Keratinocyte (primary cell): ENCODE results near the gene CANX. TPM values are rescaled to one million over a fixed set of nuclear protein-coding genes. Genes with fewer than 3 reads are reported as not detected.
"Not testable (repeated sequence)": the region's sequence is repeated elsewhere in the genome, so short reads cannot be mapped to it uniquely, and the experiment has no call there.

Source experiments
- DNase-seq: peaks from one replicate; pipeline ENCODE4 v3.0.0-alpha.2; 2011; ENCODE audit warnings: low read depth, missing footprints, low spot score
- FAIRE-seq: peaks from 2 replicates; lab custom pipeline; 2011; peaks lifted over from hg19 to GRCh38; lab: Jason Lieb, UNC
- H2AFZ ChIP-seq: 2 replicates; pipeline ENCODE4 v1.6.0; 2012; ENCODE audit warnings: low read length, control low read depth, inconsistent platforms; ENCODE audit not compliant: control insufficient read depth
- H3K27ac ChIP-seq: 2 replicates; pipeline ENCODE4 v1.5.1; 2011; ENCODE audit warnings: low read length; ENCODE audit not compliant: control insufficient read depth, insufficient read depth
- H3K27me3 ChIP-seq: 3 replicates; pipeline ENCODE4 v1.6.0; 2011; ENCODE audit warnings: low read length; ENCODE audit not compliant: control insufficient read depth, insufficient read depth; ENCODE audit errors: extremely low read depth
- H3K36me3 ChIP-seq, 2 experiments: 2 replicates in 1 of 2; 3 replicates in 1 of 2; pipeline ENCODE4 v1.5.1; 2011; ENCODE audit warnings: low read length in 2 of 2, mild to moderate bottlenecking in 1 of 2; ENCODE audit not compliant: control insufficient read depth in 2 of 2, insufficient read depth in 2 of 2; ENCODE audit errors: extremely low read depth in 1 of 2
- H3K4me1 ChIP-seq: 3 replicates; pipeline ENCODE4 v1.5.1; 2011; ENCODE audit warnings: low read length; ENCODE audit not compliant: control insufficient read depth, insufficient read depth; ENCODE audit errors: extremely low read depth
- H3K4me2 ChIP-seq: 3 replicates; pipeline ENCODE4 v1.6.0; 2011; ENCODE audit warnings: low read depth, low read length; ENCODE audit not compliant: control insufficient read depth, insufficient read depth; ENCODE audit errors: extremely low read depth
- H3K4me3 ChIP-seq, 3 experiments: fragments of 200-600 bp in 1 of 3; sonication (generic) in 1 of 3; 2 replicates in 2 of 3; 3 replicates in 1 of 3; pipeline ENCODE4 v1.5.1; 2011 to 2016; ENCODE audit warnings: low read length in 3 of 3, mild to moderate bottlenecking in 3 of 3, control low read depth in 2 of 3, inconsistent platforms in 1 of 3, low read depth in 1 of 3, mixed read lengths in 1 of 3, mixed run types in 1 of 3, moderate library complexity in 1 of 3; ENCODE audit not compliant: control insufficient read depth in 2 of 3, insufficient read depth in 2 of 3; ENCODE audit errors: extremely low read depth in 1 of 3
- H3K79me2 ChIP-seq: 2 replicates; pipeline ENCODE4 v1.6.0; 2012; ENCODE audit warnings: low read length; ENCODE audit not compliant: control insufficient read depth, insufficient read depth
- H3K9ac ChIP-seq: 3 replicates; pipeline ENCODE4 v1.6.0; 2011; ENCODE audit warnings: low read length; ENCODE audit not compliant: control insufficient read depth, insufficient read depth; ENCODE audit errors: extremely low read depth
- H3K9me1 ChIP-seq: 3 replicates; pipeline ENCODE4 v1.6.0; 2011; ENCODE audit warnings: low read length; ENCODE audit not compliant: control insufficient read depth, insufficient read depth; ENCODE audit errors: extremely low read depth
- H3K9me3 ChIP-seq: 2 replicates; pipeline ENCODE4 v1.5.1; 2012; ENCODE audit warnings: low read depth, low read length; ENCODE audit not compliant: control insufficient read depth
- H4K20me1 ChIP-seq: 3 replicates; pipeline ENCODE4 v1.6.0; 2011; ENCODE audit warnings: low read length; ENCODE audit not compliant: control insufficient read depth, insufficient read depth; ENCODE audit errors: extremely low read depth
- CTCF ChIP-seq, 3 experiments: IDR thresholded peaks in 1 of 3; conservative IDR thresholded peaks in 1 of 3; optimal IDR thresholded peaks in 1 of 3; 2 replicates in 2 of 3; 3 replicates in 1 of 3; pipeline versions ENCODE3 to v1.5.1; 2011; ENCODE audit warnings: low read length in 3 of 3, mild to moderate bottlenecking in 3 of 3, moderate library complexity in 2 of 3, control low read depth in 1 of 3, inconsistent platforms in 1 of 3; ENCODE audit not compliant: insufficient read depth in 2 of 3; ENCODE audit errors: extremely low read depth in 1 of 3
- EZH2 ChIP-seq: IDR thresholded peaks from one replicate; pipeline ENCODE4 v1.6.1; 2012; ENCODE audit warnings: inconsistent platforms, mild to moderate bottlenecking, low read length, moderate library complexity
- dilution Hi-C: fragments of 300-500 bp; cut with MboI; formaldehyde crosslinking; loops from one replicate; pipeline ENCODE4 v1.7.0; 2020; ENCODE audit warnings: low sequenced_read_pairs; ENCODE audit not compliant: extremely low pct_ligation_motif_present
- polyA plus RNA-seq, 5 experiments: library from polyadenylated mRNA; depleted of rRNA in 3 of 5; stranded (reverse) in 3 of 5; stranded (forward) in 1 of 5; unstranded in 1 of 5; fragments of >200 nt; gene quantifications; 1 replicate in 1 of 5; 2 replicates in 3 of 5; 3 replicates in 1 of 5; pipeline versions ENCODE4 v1.2.1 to v1.2.3, GENCODE V29; 2011 to 2012; ENCODE audit warnings: missing spikeins in 2 of 5, low read depth in 1 of 5, low replicate concordance in 1 of 5

Gene CANX
- polyA plus RNA-seq, 1 donor (not counting 4 experiments of a cell fraction or from before 2014, with no cell fraction given): 720 TPM

DNA sequence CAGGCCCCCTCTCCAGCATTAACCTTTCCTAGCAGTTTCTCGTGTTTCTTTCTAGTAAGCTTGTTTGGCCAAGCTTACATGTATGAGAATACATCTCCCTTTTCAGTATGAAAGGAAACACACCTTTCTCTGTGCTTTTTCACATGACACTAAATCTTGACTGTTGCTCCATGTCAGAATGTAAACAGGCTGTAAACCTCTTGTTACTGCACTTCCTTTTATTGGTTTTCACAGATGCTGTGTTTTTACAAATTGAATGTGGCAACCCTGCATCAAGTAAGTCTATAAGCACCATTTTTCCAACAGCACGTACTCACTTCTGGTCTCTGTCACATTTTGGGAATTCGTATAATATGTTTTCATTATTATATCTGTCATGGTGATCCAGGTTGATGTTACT lies 2.2 kb upstream of the CANX start:
- Histone ChIP-seq H3K9ac (no peak overlapping the region), H3K27me3 (no peaks in the 10 kb centered on the region), H3K4me1 (peaks cover 9% of the 10 kb centered on the region), H3K27ac (no peak overlapping the region), H3K9me3 (no peaks in the 10 kb centered on the region), H4K20me1 (peaks cover 11% of the 10 kb centered on the region), H3K4me3 (no peak overlapping the region), H2AFZ (no peak overlapping the region), H3K79me2 (peaks cover 27% of the 10 kb centered on the region), H3K9me1 (no peaks in the 10 kb centered on the region), H3K36me3 (peaks cover 2 to 6% of the 10 kb centered on the region in 2 experiments), H3K4me2 (no peak overlapping the region)
- FAIRE-seq: no peak
- dilution Hi-C loops: no loop called here
- TF ChIP-seq EZH2 (no peak), CTCF (optimal IDR thresholded peaks at IDR 0.05 in 1 of 3, IDR thresholded peaks at IDR 0.05 in 1 of 3, conservative IDR thresholded peaks at IDR 0.05 in 1 of 3; ENCODE audit: extremely low read depth in 1 of 3, insufficient read depth in 2 of 3, low read length in 3 of 3) (no peak)
- DNase-seq: no peak

- no peak overlapping the region for H3K9ac ChIP-seq
- peaks cover 15% of the 10 kb centered on the region for H4K20me1 ChIP-seq
- no peaks in the 10 kb centered on the region for H3K27me3 ChIP-seq
- H3K9me1 ChIP-seq: no peaks in the 10 kb centered on the region
- DNase-seq (no peak), FAIRE-seq (no peak)
- H3K4me1 ChIP-seq: peaks cover 9% of the 10 kb centered on the region
- peaks cover 4 to 10% of the 10 kb centered on the region in 2 experiments for H3K36me3 ChIP-seq
- no peaks in the 10 kb centered on the region for H3K9me3 ChIP-seq
- dilution Hi-C loops: no loop called here
- TF ChIP-seq CTCF (optimal IDR thresholded peaks at IDR 0.05 in 1 of 3, IDR thresholded peaks at IDR 0.05 in 1 of 3, conservative IDR thresholded peaks at IDR 0.05 in 1 of 3; ENCODE audit: extremely low read depth in 1 of 3, insufficient read depth in 2 of 3, low read length in 3 of 3): no peak
- peaks cover 32% of the 10 kb centered on the region for H3K79me2 ChIP-seq
- no peak overlapping the region for H3K27ac ChIP-seq
- H2AFZ ChIP-seq: no peak overlapping the region
- H3K4me3 ChIP-seq: no peak overlapping the region
- H3K4me2 ChIP-seq: no peak overlapping the region
Observed at GRCh38 chr5:179697108-179697507, 1.7 kb upstream of the CANX start.

DNA sequence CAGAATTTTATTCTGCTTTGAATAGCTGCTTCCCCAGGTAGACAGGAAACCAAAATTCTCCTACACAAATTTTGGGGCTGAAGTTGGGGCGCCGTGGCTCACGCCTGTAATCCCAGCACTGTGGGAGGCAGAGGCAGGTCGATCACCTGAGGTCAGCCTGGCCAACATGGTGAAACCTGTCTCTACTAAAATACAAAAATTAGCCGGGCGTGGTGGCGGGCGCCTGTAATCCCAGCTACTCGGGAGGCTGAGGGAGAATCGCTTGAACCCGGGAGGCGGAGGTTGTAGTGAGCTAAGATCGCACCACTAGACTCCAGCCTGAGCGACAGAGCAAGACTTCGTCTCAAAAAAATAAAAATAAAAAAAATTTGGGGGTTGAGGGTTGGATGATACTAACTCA lies 1.2 kb upstream of the CANX start:
- H3K36me3 ChIP-seq, H3K9me3 ChIP-seq, H3K4me1 ChIP-seq, FAIRE-seq, H3K27me3 ChIP-seq, H3K9me1 ChIP-seq, DNase-seq, dilution Hi-C loops: not testable (repeated sequence)
- Histone ChIP-seq H3K27ac (peak overlapping the region; percentile 98), H2AFZ (peak overlapping the region; percentile 93), H4K20me1 (peaks cover 15% of the 10 kb centered on the region), H3K4me3 (peak overlapping the region in 2 of 3 experiments; percentile 81 to 89), H3K79me2 (peaks cover 36% of the 10 kb centered on the region), H3K9ac (peak overlapping the region; percentile 97), H3K4me2 (peak overlapping the region; percentile 94)
